ENCODE measurements around the gene BTF3L4. TPM values are rescaled to one million over a fixed set of nuclear protein-coding genes. Genes with fewer than 3 reads are reported as not detected.

BTF3L4 gene
- total RNA-seq, 1 experiment from 2014 or later: 106 TPM

- no peak overlapping the region for H3K4me3 Mint-ChIP-seq
- H3K9me3 ChIP-seq (ENCODE audit: control insufficient read depth, low read depth, low read length): no peaks in the 10 kb centered on the region
- no peak overlapping the region for H4K5ac ChIP-seq (ENCODE audit: insufficient read length, low read depth, low read length)
- no peak for DNase-seq
- H3K4me1 Mint-ChIP-seq: peaks cover 0 to 3% of the 10 kb centered on the region in 2 experiments; a peak in 1 of 4 replicates
- no peak overlapping the region for H4K91ac ChIP-seq (ENCODE audit: insufficient read length, low read depth, low read length)
- H3K9me3 Mint-ChIP-seq: no peaks in the 10 kb centered on the region
- H3K56ac ChIP-seq (ENCODE audit: insufficient read length, low read depth, low read length): no peak overlapping the region
- H3K14ac ChIP-seq (ENCODE audit: insufficient read depth, low read length): no peak overlapping the region
- TF ChIP-seq CTCF (conservative IDR thresholded peaks at IDR 0.05): no peak
- H2BK120ac ChIP-seq (ENCODE audit: low read depth, low read length, poor library complexity, severe bottlenecking): no peak overlapping the region
- no peaks in the 10 kb centered on the region for H3K79me1 ChIP-seq (ENCODE audit: insufficient read depth, low read depth, low read length, poor library complexity, severe bottlenecking)
- no peak overlapping the region for H3K23ac ChIP-seq (ENCODE audit: insufficient read length, low read depth, low read length)
- no peak overlapping the region for H3K27ac Mint-ChIP-seq
- H2BK20ac ChIP-seq (ENCODE audit: low read depth, low read length, poor library complexity, severe bottlenecking): no peak overlapping the region
- H2BK12ac ChIP-seq (ENCODE audit: insufficient read length, low read depth, low read length): no peak overlapping the region
- H2AFZ ChIP-seq (ENCODE audit: low read length): no peak overlapping the region
- H4K20me1 ChIP-seq (ENCODE audit: control insufficient read depth, insufficient read depth, insufficient read length): no peaks in the 10 kb centered on the region
- H2BK15ac ChIP-seq (ENCODE audit: low read depth, low read length): no peak overlapping the region
- no peaks in the 10 kb centered on the region for H3K23me2 ChIP-seq (ENCODE audit: insufficient read length, low read depth, low read length, poor library complexity, severe bottlenecking)
- no peak overlapping the region for H3K4ac ChIP-seq (ENCODE audit: low read depth, low read length)
- H3K27me3 ChIP-seq (ENCODE audit: insufficient read depth, low read length): no peaks in the 10 kb centered on the region
- no peak overlapping the region for H2AK5ac ChIP-seq (ENCODE audit: insufficient read length, low read length)
- no peak overlapping the region for H4K8ac ChIP-seq (replicated peaks; ENCODE audit: insufficient read length, low read depth, low read length)
- no peaks in the 10 kb centered on the region for H3K36me3 Mint-ChIP-seq (ENCODE audit: insufficient read depth in 1 of 3, low read depth in 3 of 3)
- H3K18ac ChIP-seq (ENCODE audit: insufficient read length, low read depth, low read length): no peak overlapping the region
- no peaks in the 10 kb centered on the region for H3K4me1 ChIP-seq (ENCODE audit: insufficient read depth, low read length)
- no peak overlapping the region for H3K4me2 ChIP-seq (ENCODE audit: insufficient read depth, insufficient read length, low read length)
- no peaks in the 10 kb centered on the region for H3K79me2 ChIP-seq (ENCODE audit: insufficient read depth, low read length)
- no peak overlapping the region for H3K9ac ChIP-seq (ENCODE audit: extremely low read depth, insufficient read length, low read length)
- no peaks in the 10 kb centered on the region for H3K27me3 Mint-ChIP-seq (ENCODE audit: low read depth)
- no peak overlapping the region for H2BK5ac ChIP-seq (ENCODE audit: insufficient read length, low read length)
- no peak overlapping the region for H3K27ac ChIP-seq (ENCODE audit: insufficient read length, low read depth, low read length)
- H3T11ph ChIP-seq (ENCODE audit: low read length): no peak overlapping the region
Observed at GRCh38 chr1:52111492-52111891, 55.4 kb downstream of the BTF3L4 start.

Data from H9 (cell line).